Calu3 (cell line): ENCODE measurements around the gene MOB1B. TPM values are rescaled to one million over a fixed set of nuclear protein-coding genes. Genes with fewer than 3 reads are reported as not detected.

Experiments
- BruUV-seq: library from RNA; stranded (reverse); fragments of 400-500 nt; replicated peaks from 2 replicates; lab custom pipeline; 2021; lab: Mats Ljungman, UMichigan
- CTCF ChIA-PET: fragments of 300-600 bp; sonication (Branson Sonifier 250); formaldehyde crosslinking; loops from one replicate; lab custom pipeline; 2022; ENCODE audit warnings: antibody characterized with exemption; lab: Charles Lee
- DNase-seq: peaks from one replicate; pipeline ENCODE4 v3.0.0; 2022
- H3K27ac Mint-ChIP-seq: one replicate; pipeline ENCODE4 v1.8.0; 2022; ENCODE audit warnings: mixed read lengths; ENCODE audit not compliant: unreplicated experiment
- H3K27me3 Mint-ChIP-seq: one replicate; pipeline ENCODE4 v1.8.0; 2022; ENCODE audit warnings: mixed read lengths; ENCODE audit not compliant: unreplicated experiment
- H3K36me3 Mint-ChIP-seq: one replicate; pipeline ENCODE4 v1.8.0; 2022; ENCODE audit warnings: mild to moderate bottlenecking, moderate library complexity, mixed read lengths; ENCODE audit not compliant: insufficient read depth, unreplicated experiment
- H3K4me1 Mint-ChIP-seq: one replicate; pipeline ENCODE4 v1.8.0; 2022; ENCODE audit warnings: mild to moderate bottlenecking, low read depth, mixed read lengths; ENCODE audit not compliant: unreplicated experiment
- H3K4me3 Mint-ChIP-seq: one replicate; pipeline ENCODE4 v1.8.0; 2022; ENCODE audit warnings: mild to moderate bottlenecking, low read depth, moderate library complexity, mixed read lengths; ENCODE audit not compliant: unreplicated experiment
- H3K9me3 Mint-ChIP-seq: one replicate; pipeline ENCODE4 v1.8.0; 2022; ENCODE audit warnings: low read depth, mixed read lengths; ENCODE audit not compliant: unreplicated experiment
- intact Hi-C: fragments of 100-400 bp; cut with micrococcal nuclease; formaldehyde crosslinking; loops from one replicate; pipeline ENCODE4 v1.10.0; 2022; ENCODE audit not compliant: unreplicated experiment
- total RNA-seq: library from RNA; stranded (reverse); gene quantifications from 2 replicates; pipeline ENCODE4 v1.2.3, GENCODE V29; 2022
- TF ChIP-seq, protein P1 (sequence below): fragments of 200-600 bp; IDR thresholded peaks from one replicate; pipeline ENCODE4 v1.8.0; 2022; ENCODE audit warnings: antibody characterized with exemption; ENCODE audit not compliant: unreplicated experiment

The MOB1B gene
- total RNA-seq, 1 experiment from 2014 or later = 13.3 TPM

DNA sequence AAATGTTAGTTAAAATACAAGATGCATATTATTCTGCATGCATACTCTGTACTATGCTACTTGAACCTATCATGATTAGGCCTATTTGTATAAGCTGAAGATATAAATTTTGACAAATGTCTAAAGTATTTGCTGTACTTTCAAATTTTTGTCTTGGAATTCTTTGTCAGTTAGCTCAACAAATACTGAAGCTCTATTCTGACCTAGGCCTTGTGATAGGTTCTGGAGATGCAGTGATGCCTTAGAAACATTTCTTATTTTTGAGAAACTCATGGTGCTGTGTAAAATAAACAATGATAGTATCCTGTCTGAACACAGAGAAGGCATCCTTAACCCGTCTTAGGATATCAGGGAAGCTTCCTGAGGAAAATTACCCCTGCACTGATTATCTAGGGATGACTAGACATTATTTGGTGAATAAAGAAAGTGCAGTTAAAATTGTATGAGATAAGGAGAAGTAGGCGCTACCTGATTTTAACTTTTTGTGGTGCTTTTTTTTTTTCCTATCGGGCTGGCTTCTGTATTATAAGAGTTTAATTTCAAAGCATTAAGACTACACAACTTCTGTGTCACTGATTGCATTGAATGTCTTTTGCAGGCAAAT, 43.4 kb downstream of the MOB1B start:
- H3K27me3 Mint-ChIP-seq = no peaks in the 10 kb centered on the region
- DNase-seq = no peak
- no peaks in the 10 kb centered on the region for H3K36me3 Mint-ChIP-seq
- H3K4me3 Mint-ChIP-seq = no peak overlapping the region
- no TSS peak for BruUV-seq
- TF ChIP-seq, protein P1, sequence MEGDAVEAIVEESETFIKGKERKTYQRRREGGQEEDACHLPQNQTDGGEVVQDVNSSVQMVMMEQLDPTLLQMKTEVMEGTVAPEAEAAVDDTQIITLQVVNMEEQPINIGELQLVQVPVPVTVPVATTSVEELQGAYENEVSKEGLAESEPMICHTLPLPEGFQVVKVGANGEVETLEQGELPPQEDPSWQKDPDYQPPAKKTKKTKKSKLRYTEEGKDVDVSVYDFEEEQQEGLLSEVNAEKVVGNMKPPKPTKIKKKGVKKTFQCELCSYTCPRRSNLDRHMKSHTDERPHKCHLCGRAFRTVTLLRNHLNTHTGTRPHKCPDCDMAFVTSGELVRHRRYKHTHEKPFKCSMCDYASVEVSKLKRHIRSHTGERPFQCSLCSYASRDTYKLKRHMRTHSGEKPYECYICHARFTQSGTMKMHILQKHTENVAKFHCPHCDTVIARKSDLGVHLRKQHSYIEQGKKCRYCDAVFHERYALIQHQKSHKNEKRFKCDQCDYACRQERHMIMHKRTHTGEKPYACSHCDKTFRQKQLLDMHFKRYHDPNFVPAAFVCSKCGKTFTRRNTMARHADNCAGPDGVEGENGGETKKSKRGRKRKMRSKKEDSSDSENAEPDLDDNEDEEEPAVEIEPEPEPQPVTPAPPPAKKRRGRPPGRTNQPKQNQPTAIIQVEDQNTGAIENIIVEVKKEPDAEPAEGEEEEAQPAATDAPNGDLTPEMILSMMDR = no peak
- no peaks in the 10 kb centered on the region for H3K4me1 Mint-ChIP-seq
- no peak overlapping the region for H3K27ac Mint-ChIP-seq
- H3K9me3 Mint-ChIP-seq = no peaks in the 10 kb centered on the region
- CTCF ChIA-PET = interaction anchor here (0.7 kb wide), 1 partner anchor 131 kb away, joined by 3 read pairs; no protein-coding TSS in a partner anchor
- intact Hi-C loops = no loop called here

- DNase-seq = no peak
- BruUV-seq = no TSS peak
- Mint-ChIP-seq H3K27ac (no peak overlapping the region), H3K36me3 (no peaks in the 10 kb centered on the region), H3K9me3 (no peaks in the 10 kb centered on the region), H3K4me3 (no peak overlapping the region), H3K27me3 (no peaks in the 10 kb centered on the region), H3K4me1 (no peaks in the 10 kb centered on the region)
- CTCF ChIA-PET = interaction anchor here (0.6 kb wide), 1 partner anchor 10 kb away, joined by 6 read pairs; no protein-coding TSS in a partner anchor
- TF ChIP-seq, protein P1 = no peak
- intact Hi-C loops = no loop called here
These were observed 44.8 kb downstream of the MOB1B start for GRCh38 chr4:70946939-70947338.

GRCh38 chr4:70948665-70949260, 46.6 kb downstream of the MOB1B start:
- TF ChIP-seq, protein P1 = no peak
- H3K4me1 Mint-ChIP-seq = no peaks in the 10 kb centered on the region
- DNase-seq = no peak
- CTCF ChIA-PET = no interaction called here
- H3K4me3 Mint-ChIP-seq = no peak overlapping the region
- no peaks in the 10 kb centered on the region for H3K36me3 Mint-ChIP-seq
- no peaks in the 10 kb centered on the region for H3K9me3 Mint-ChIP-seq
- no TSS peak for BruUV-seq
- no peaks in the 10 kb centered on the region for H3K27me3 Mint-ChIP-seq
- H3K27ac Mint-ChIP-seq = no peak overlapping the region
- intact Hi-C loops = no loop called here

- no TSS peak for BruUV-seq
- no peak for DNase-seq
- Mint-ChIP-seq H3K36me3 (no peaks in the 10 kb centered on the region), H3K4me3 (no peak overlapping the region), H3K27me3 (no peaks in the 10 kb centered on the region), H3K9me3 (no peaks in the 10 kb centered on the region), H3K27ac (no peak overlapping the region), H3K4me1 (no peaks in the 10 kb centered on the region)
- CTCF ChIA-PET = no interaction called here
- TF ChIP-seq, protein P1 = no peak
- intact Hi-C loops = no loop called here
These were observed 51.9 kb downstream of the MOB1B start for GRCh38 chr4:70954032-70954431.
